ENCODE measurements around the gene C14orf119. TPM values are rescaled to one million over a fixed set of nuclear protein-coding genes. Genes with fewer than 3 reads are reported as not detected.
"Not testable (repeated sequence)": the region's sequence is repeated elsewhere in the genome, so short reads cannot be mapped to it uniquely, and the experiment has no call there.

Gene C14orf119
- total RNA-seq, 2 donors from 2014 or later, result 20.3 to 32.3 TPM

DNA sequence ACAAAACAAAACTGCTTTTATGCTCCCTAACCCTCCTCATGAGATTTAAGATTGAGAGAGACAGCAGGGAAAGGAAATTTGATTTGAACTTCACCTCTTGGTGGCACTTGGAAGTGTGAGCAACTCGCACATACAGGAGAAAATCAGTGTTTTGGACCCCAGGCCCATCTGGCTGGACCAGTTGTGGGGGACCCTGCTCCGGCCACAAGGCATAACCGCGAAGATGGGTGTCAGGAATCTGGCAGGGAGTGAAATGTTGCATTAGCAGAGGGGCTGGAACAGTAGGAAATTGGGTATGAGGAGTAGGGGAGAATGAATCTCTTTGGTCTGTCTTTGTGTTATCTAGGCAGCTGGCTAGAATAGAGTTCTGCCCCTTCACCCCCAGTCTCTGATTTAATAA lies 8.3 kb downstream of the C14orf119 start:
- DNase-seq (ENCODE audit: low spot score), result no peak
- no peaks in the 10 kb centered on the region for H3K9me3 ChIP-seq
- WGBS, result 94% methylated on average over 4 of the region's 4 CpGs

DNA sequence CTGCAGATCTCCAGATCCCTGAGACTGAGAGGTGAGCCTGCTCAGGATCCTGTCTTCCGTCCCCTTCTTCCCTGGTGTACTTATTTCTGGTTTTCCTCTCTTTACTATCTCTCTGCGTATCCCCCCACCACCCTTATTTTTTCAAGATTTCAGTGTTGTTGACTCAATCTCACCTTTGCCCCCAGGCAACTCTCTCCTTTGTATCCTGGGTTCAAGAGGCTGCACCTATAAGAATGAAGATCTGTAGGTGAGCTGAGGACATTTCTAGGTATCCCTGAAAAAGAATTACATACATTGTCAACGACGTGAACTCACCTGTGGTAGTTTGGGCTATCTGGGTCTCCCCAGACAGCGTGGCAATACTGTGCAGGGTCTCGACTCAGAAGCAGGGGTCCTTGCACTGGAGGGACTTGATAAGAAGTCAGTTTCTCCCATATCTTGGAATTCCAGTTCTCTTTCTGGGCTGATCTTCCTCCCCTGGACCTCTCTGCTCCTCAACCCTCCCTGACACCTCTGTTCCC lies 8.8 kb downstream of the C14orf119 start:
- Histone ChIP-seq H3K36me3 (no peaks in the 10 kb centered on the region), H3K9me3 (no peaks in the 10 kb centered on the region), H3K27me3 (replicated peaks; ENCODE audit: insufficient read depth) (no peaks in the 10 kb centered on the region), H3K4me1 (replicated peaks) (no peaks in the 10 kb centered on the region), H3K27ac (no peak overlapping the region), H3K4me3 (no peak overlapping the region)
- no peak for DNase-seq (ENCODE audit: low spot score)
- WGBS, result 82% methylated on average over 6 of the region's 6 CpGs
- intact Hi-C loops (cut with DNase I), result no loop called here
- TF ChIP-seq POLR2A (IDR thresholded peaks at IDR 0.05), result no peak
- TF ChIP-seq, protein P1, sequence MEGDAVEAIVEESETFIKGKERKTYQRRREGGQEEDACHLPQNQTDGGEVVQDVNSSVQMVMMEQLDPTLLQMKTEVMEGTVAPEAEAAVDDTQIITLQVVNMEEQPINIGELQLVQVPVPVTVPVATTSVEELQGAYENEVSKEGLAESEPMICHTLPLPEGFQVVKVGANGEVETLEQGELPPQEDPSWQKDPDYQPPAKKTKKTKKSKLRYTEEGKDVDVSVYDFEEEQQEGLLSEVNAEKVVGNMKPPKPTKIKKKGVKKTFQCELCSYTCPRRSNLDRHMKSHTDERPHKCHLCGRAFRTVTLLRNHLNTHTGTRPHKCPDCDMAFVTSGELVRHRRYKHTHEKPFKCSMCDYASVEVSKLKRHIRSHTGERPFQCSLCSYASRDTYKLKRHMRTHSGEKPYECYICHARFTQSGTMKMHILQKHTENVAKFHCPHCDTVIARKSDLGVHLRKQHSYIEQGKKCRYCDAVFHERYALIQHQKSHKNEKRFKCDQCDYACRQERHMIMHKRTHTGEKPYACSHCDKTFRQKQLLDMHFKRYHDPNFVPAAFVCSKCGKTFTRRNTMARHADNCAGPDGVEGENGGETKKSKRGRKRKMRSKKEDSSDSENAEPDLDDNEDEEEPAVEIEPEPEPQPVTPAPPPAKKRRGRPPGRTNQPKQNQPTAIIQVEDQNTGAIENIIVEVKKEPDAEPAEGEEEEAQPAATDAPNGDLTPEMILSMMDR (IDR thresholded peaks at IDR 0.05), result no peak
- no peak for TF ChIP-seq POLR2AphosphoS5 (IDR thresholded peaks at IDR 0.05)

More for the DNA sequence above, 8.3 kb downstream of the C14orf119 start:
- Histone ChIP-seq H3K27me3 (replicated peaks; ENCODE audit: insufficient read depth) (no peaks in the 10 kb centered on the region), H3K36me3 (no peaks in the 10 kb centered on the region), H3K4me3 (no peak overlapping the region), H3K27ac (no peak overlapping the region), H3K4me1 (replicated peaks) (no peaks in the 10 kb centered on the region)
- intact Hi-C loops (cut with DNase I), result no loop called here
- TF ChIP-seq POLR2AphosphoS5 (IDR thresholded peaks at IDR 0.05) (no peak), POLR2A (IDR thresholded peaks at IDR 0.05) (no peak)
- TF ChIP-seq, protein P1 (IDR thresholded peaks at IDR 0.05), result no peak

DNA sequence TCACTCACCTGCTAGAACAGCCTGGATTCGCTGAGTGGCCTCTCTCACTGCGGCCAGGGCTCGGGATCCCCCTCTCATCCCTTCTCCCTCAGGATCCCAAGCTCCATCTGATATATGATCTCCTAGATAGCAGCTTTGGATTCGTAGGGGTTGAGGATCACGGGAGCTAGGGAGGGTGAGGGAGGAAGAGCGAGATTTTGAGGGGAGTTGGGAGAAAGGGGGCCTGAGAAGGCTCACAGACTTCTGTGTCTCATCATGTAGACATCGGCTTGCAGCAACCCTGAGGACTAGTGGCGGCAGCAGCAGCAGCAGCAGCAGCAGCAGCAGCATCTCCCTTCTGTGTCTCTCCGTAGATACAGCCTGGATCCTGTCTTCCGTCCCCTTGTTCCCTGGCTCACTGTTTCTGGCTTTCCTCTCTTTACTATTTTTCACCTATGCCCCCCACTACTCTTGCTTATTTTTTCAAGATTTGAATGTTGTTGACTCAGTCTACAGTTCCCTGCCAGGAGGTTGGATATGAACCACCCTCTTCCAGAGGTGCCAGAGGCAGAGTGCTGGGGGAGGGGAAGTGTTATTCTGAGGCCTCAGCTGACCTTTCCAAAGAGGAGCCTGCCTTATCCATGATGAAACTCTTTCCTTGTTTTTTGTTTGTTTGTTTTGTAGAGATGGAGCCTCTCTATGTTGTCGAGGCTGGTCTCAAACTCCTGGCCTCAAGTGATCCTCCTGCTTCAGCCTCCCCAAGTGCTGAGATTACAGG lies 9.5 kb downstream of the C14orf119 start, which contains the start of gene CIROP:
TSS of gene CIROP (minus strand) at position 399 of the 757 bp plus-strand sequence. CDS start at position 330, 69 bp downstream.
- intact Hi-C loops (cut with DNase I), result no loop called here
- no peak for DNase-seq (ENCODE audit: low spot score)
- Histone ChIP-seq H3K4me1 (replicated peaks) (no peaks in the 10 kb centered on the region), H3K36me3 (no peaks in the 10 kb centered on the region), H3K4me3 (no peak within 1 kb of the TSS), H3K27ac (no peak within 1 kb of the TSS), H3K27me3 (replicated peaks; ENCODE audit: insufficient read depth) (no peaks in the 10 kb centered on the region), H3K9me3 (no peaks in the 10 kb centered on the region)
- WGBS, result 59% methylated on average over 11 of the region's 11 CpGs
- TF ChIP-seq POLR2AphosphoS5 (IDR thresholded peaks at IDR 0.05), result no peak

DNA sequence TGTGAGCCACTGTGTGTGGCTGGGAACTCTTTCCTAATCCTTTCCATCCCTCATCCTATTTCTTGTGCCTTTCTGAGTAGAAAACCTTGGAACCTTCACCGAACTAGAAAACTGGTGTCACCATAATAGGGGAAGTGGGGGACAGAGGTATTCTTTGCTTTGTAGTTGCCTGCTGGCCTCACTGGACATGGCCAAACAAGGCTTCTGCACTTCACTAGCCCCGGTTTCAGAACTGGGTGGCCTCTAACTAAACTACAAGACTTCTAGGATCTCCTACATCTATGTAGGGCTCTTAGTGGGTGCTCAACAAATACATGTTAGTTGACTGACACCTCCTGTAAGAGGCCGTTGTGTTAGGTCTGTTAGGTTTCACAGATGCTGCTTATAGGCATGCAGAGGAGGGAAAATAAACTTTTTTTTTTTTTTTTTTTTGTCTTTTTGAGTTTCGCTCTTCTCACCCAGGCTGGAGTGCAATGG lies 10.1 kb downstream of the C14orf119 start:
- TF ChIP-seq POLR2A (IDR thresholded peaks at IDR 0.05) (no peak), POLR2AphosphoS5 (IDR thresholded peaks at IDR 0.05) (no peak)
- intact Hi-C loops (cut with DNase I), result no loop called here
- 97% methylated on average over 4 of the region's 4 CpGs for WGBS
- Histone ChIP-seq H3K27me3 (replicated peaks; ENCODE audit: insufficient read depth) (no peaks in the 10 kb centered on the region), H3K9me3 (no peaks in the 10 kb centered on the region), H3K27ac (no peak overlapping the region), H3K4me1 (replicated peaks) (no peaks in the 10 kb centered on the region), H3K36me3 (no peaks in the 10 kb centered on the region), H3K4me3 (no peak overlapping the region)
- DNase-seq (ENCODE audit: low spot score), result no peak

DNA sequence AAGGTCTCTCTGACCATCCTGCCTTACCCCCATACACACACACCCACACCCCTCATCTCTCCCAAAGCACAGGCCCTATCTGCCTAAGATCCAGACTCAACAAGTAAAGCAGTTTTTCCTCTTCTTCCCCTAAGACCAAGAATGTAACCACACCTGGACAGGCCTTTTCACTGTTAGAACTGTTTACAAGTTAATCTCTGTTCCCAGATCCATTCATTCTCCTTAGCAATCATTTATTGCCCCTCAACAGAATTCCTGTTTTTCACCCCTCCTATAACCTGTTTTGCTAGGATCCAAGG lies 11.4 kb downstream of the C14orf119 start:
- Histone ChIP-seq H3K9me3 (no peaks in the 10 kb centered on the region), H3K27me3 (replicated peaks; ENCODE audit: insufficient read depth) (no peaks in the 10 kb centered on the region), H3K4me1 (replicated peaks) (no peaks in the 10 kb centered on the region), H3K36me3 (no peaks in the 10 kb centered on the region), H3K4me3 (no peak overlapping the region), H3K27ac (no peak overlapping the region)
- intact Hi-C loops (cut with DNase I), result no loop called here
- TF ChIP-seq POLR2A (IDR thresholded peaks at IDR 0.05), result no peak
- no peak for TF ChIP-seq POLR2AphosphoS5 (IDR thresholded peaks at IDR 0.05)
- TF ChIP-seq, protein P1 (IDR thresholded peaks at IDR 0.05), result no peak
- DNase-seq (ENCODE audit: low spot score), result no peak

DNA sequence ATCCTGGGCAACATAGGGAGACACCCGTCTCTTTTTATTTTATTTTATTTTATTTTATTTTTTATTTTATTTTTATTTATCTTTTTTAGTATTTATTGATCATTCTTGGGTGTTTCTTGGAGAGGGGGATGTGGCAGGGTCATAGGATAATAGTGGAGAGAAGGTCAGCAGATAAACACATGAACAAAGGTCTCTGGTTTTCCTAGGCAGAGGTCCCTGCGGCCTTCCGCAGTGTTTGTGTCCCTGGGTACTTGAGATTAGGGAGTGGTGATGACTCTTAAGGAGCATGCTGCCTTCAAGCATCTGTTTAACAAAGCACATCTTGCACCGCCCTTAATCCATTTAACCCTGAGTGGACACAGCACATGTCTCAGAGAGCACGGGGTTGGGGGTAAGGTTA lies 12.3 kb downstream of the C14orf119 start:
- H3K27ac ChIP-seq; H3K36me3 ChIP-seq; H3K27me3 ChIP-seq (replicated peaks; ENCODE audit: insufficient read depth); H3K4me3 ChIP-seq; intact Hi-C loops (cut with DNase I); H3K4me1 ChIP-seq (replicated peaks); H3K9me3 ChIP-seq; DNase-seq (ENCODE audit: low spot score): not testable (repeated sequence)
- WGBS, result 93% methylated on average over 4 of the region's 5 CpGs

DNA sequence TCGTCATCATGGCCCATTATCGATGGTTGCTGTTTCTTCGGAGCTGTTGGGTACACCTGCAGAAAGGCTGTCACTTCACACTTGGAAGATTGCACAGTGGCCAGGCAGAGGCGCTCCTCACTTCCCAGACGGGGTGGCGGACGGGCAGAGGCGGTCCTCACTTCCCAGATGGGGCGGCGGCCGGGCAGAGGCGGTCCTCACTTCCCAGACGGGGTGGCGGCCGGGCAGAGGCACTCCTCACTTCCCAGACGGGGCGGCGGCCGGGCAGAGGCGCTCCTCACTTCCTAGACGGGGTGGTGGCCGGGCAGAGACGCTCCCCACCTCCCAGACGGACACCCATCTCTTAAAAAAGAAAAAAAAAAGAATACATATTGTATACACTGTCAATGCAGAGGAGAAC lies 12.9 kb downstream of the C14orf119 start:
- H3K27ac ChIP-seq; H3K27me3 ChIP-seq (replicated peaks; ENCODE audit: insufficient read depth); intact Hi-C loops (cut with DNase I); H3K9me3 ChIP-seq; H3K36me3 ChIP-seq; H3K4me1 ChIP-seq (replicated peaks); H3K4me3 ChIP-seq; DNase-seq (ENCODE audit: low spot score): not testable (repeated sequence)
- 93% methylated on average over 24 of the region's 24 CpGs for WGBS

Data from prostate gland (tissue), 2 donors.